MM.1S (cell line): ENCODE results near the gene CCSER1.

ENCODE experiments used
- EZH2 ChIP-seq: fragments of 300-600 bp; sonication (generic); optimal IDR thresholded peaks from 2 replicates; pipeline ENCODE3; 2017; ENCODE audit warnings: low read depth, mild to moderate bottlenecking, antibody characterized with exemption, low read length, mixed read lengths
- EZH2phosphoT487 ChIP-seq: fragments of 300-600 bp; sonication (generic); IDR thresholded peaks from 2 replicates; pipeline ENCODE4 v1.6.1; 2018; ENCODE audit warnings: antibody characterized with exemption, low read length

DNA sequence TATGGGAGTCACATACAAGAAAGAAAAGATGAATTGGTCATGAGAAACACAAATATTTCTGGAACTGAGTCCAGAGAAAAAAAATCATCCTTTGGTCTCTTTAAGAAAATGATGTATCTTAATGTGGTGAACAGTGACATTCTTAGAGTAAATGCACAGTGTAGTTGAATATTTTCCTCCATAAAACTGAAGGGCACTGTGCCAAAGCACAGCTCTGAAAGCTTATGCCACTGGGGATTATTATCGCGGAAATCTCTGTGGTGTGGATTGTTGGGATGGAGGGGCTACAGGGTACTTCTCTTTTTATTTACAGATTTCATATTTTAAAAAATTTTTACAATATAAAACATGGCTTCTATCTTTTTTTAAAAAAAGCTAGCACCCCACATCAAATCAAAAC, 908.1 kb downstream of the CCSER1 start:
- TF ChIP-seq EZH2 (no peak), EZH2phosphoT487 (no peak)
